OCI-LY7 (cell line): ENCODE measurements around the gene MICALL2. TPM values are rescaled to one million over a fixed set of nuclear protein-coding genes. Genes with fewer than 3 reads are reported as not detected.

Experiments used
- BruUV-seq: library from RNA; stranded (reverse); fragments of 400-500 nt; replicated peaks from 2 replicates; lab custom pipeline; 2021; lab: Mats Ljungman, UMichigan
- CTCF ChIA-PET: fragments of 300-600 bp; sonication (Branson Sonifier 250); formaldehyde crosslinking; loops from one replicate; lab custom pipeline; 2022; ENCODE audit warnings: antibody characterized with exemption; ENCODE audit not compliant: unreplicated experiment; lab: Charles Lee
- POLR2A ChIA-PET: fragments of 300-600 bp; sonication (Branson Sonifier 250); formaldehyde crosslinking; loops from one replicate; lab custom pipeline; 2022; ENCODE audit warnings: antibody characterized with exemption; lab: Charles Lee
- DNase-seq: peaks from one replicate; pipeline ENCODE4 v3.0.0-alpha.2; 2015; ENCODE audit warnings: low spot score
- H2AFZ ChIP-seq: fragments of 200-600 bp; sonication (generic), shearing (Covaris generic); 2 replicates; pipeline ENCODE4 v1.6.1; 2014; ENCODE audit warnings: mild to moderate bottlenecking, antibody characterized with exemption, low read length, moderate library complexity
- H3K27ac ChIP-seq: fragments of 200-600 bp; sonication (generic); 2 replicates; pipeline ENCODE4 v1.5.1; 2014; ENCODE audit warnings: mixed run types, low read depth, mild to moderate bottlenecking, moderate library complexity, low read length, inconsistent platforms; ENCODE audit not compliant: poor library complexity, severe bottlenecking
- H3K36me3 ChIP-seq: fragments of 200-600 bp; sonication (generic); 2 replicates; pipeline ENCODE4 v1.6.1; 2014; ENCODE audit warnings: mild to moderate bottlenecking, antibody characterized with exemption, low read length, moderate library complexity, mixed read lengths; ENCODE audit not compliant: insufficient read depth
- H3K4me1 ChIP-seq: fragments of 200-600 bp; sonication (generic); 2 replicates; pipeline ENCODE4 v1.5.1; 2014; ENCODE audit warnings: mild to moderate bottlenecking, low read length; ENCODE audit not compliant: insufficient read depth, poor library complexity, severe bottlenecking
- H3K4me2 ChIP-seq: fragments of 200-600 bp; sonication (generic); 2 replicates; pipeline ENCODE4 v1.6.1; 2014; ENCODE audit warnings: mild to moderate bottlenecking, low read length
- H3K4me3 ChIP-seq: fragments of 200-600 bp; sonication (generic); 2 replicates; pipeline ENCODE4 v1.5.1; 2014; ENCODE audit warnings: mild to moderate bottlenecking, low read depth, low read length; ENCODE audit not compliant: poor library complexity, severe bottlenecking
- H3K79me2 ChIP-seq: fragments of 200-600 bp; sonication (generic); 2 replicates; pipeline ENCODE4 v1.6.1; 2016; ENCODE audit warnings: low read depth, mild to moderate bottlenecking, low read length, moderate library complexity, mixed read lengths; ENCODE audit not compliant: insufficient read depth
- H3K9me2 ChIP-seq: fragments of 200-600 bp; sonication (generic); 2 replicates; pipeline ENCODE4 v1.6.1; 2016; ENCODE audit warnings: mild to moderate bottlenecking, low read length, mixed read lengths; ENCODE audit not compliant: insufficient read depth
- H3K9me3 ChIP-seq: fragments of 200-600 bp; sonication (generic); 2 replicates; pipeline ENCODE4 v1.6.1; 2014; ENCODE audit warnings: mild to moderate bottlenecking, mixed run types, low read length, mixed read lengths
- H4K20me1 ChIP-seq: fragments of 200-600 bp; sonication (generic); 2 replicates; pipeline ENCODE4 v1.6.1; 2014; ENCODE audit warnings: mild to moderate bottlenecking, antibody characterized with exemption, low read length, moderate library complexity, mixed read lengths; ENCODE audit not compliant: insufficient read depth
- CTCF ChIP-seq: fragments of 200-600 bp; sonication (generic); conservative IDR thresholded peaks from 2 replicates; pipeline ENCODE4 v1.5.1; 2014; ENCODE audit warnings: mild to moderate bottlenecking, antibody characterized with exemption, low read length, moderate library complexity, mixed read lengths
- EZH2phosphoT487 ChIP-seq: fragments of 200-600 bp; sonication (generic); IDR thresholded peaks from 2 replicates; pipeline ENCODE4 v1.6.1; 2018; ENCODE audit warnings: low read depth, borderline replicate concordance, mild to moderate bottlenecking, mixed run types, antibody characterized with exemption, low read length, moderate library complexity, mixed read lengths
- intact Hi-C: fragments of 100-400 bp; cut with micrococcal nuclease; formaldehyde crosslinking; loops from one replicate; pipeline ENCODE4 v1.10.0; 2022; ENCODE audit not compliant: unreplicated experiment
- total RNA-seq, 2 experiments: library from RNA; depleted of rRNA in 1 of 2; stranded (reverse); fragments of >200 nt in 1 of 2; shearing (Covaris generic) in 1 of 2; gene quantifications; 2 replicates each; pipeline ENCODE4 v1.2.3, GENCODE V29; 2014 to 2022

MICALL2 gene
- total RNA-seq, 2 experiments from 2014 or later, result 1.4 to 4.5 TPM

GRCh38 chr7:1392556-1392955 lies 66.7 kb downstream of the MICALL2 start:
- Histone ChIP-seq H3K79me2 (no peaks in the 10 kb centered on the region), H2AFZ (no peak overlapping the region), H3K4me3 (no peak overlapping the region), H3K4me2 (no peak overlapping the region), H3K27ac (no peak overlapping the region), H3K9me2 (no peaks in the 10 kb centered on the region), H3K36me3 (no peaks in the 10 kb centered on the region), H3K4me1 (no peaks in the 10 kb centered on the region), H3K9me3 (no peaks in the 10 kb centered on the region), H4K20me1 (no peaks in the 10 kb centered on the region)
- intact Hi-C loops, result no loop called here
- DNase-seq, result no peak
- ChIA-PET POLR2A (no interaction called here), CTCF (no interaction called here)
- TF ChIP-seq EZH2phosphoT487 (no peak), CTCF (no peak)
- no TSS peak for BruUV-seq

GRCh38 chr7:1391449-1391848 lies 67.8 kb downstream of the MICALL2 start:
- Histone ChIP-seq H3K9me3 (no peaks in the 10 kb centered on the region), H3K9me2 (no peaks in the 10 kb centered on the region), H3K4me1 (no peaks in the 10 kb centered on the region), H3K27ac (no peak overlapping the region), H3K79me2 (no peaks in the 10 kb centered on the region), H3K4me2 (no peak overlapping the region), H2AFZ (no peak overlapping the region), H3K4me3 (no peak overlapping the region), H3K36me3 (no peaks in the 10 kb centered on the region), H4K20me1 (no peaks in the 10 kb centered on the region)
- no peak for DNase-seq
- ChIA-PET POLR2A (no interaction called here), CTCF (no interaction called here)
- no peak for TF ChIP-seq EZH2phosphoT487
- no peak for TF ChIP-seq CTCF
- BruUV-seq, result no TSS peak
- intact Hi-C loops, result no loop called here

GRCh38 chr7:1388703-1389335 lies 70.5 kb downstream of the MICALL2 start:
- Histone ChIP-seq H3K79me2 (no peaks in the 10 kb centered on the region), H3K27ac (no peak overlapping the region), H4K20me1 (no peaks in the 10 kb centered on the region), H3K9me3 (no peaks in the 10 kb centered on the region), H3K4me3 (no peak overlapping the region), H3K9me2 (no peaks in the 10 kb centered on the region), H3K4me2 (no peak overlapping the region), H2AFZ (no peak overlapping the region), H3K4me1 (no peaks in the 10 kb centered on the region), H3K36me3 (no peaks in the 10 kb centered on the region)
- POLR2A ChIA-PET, result no interaction called here
- CTCF ChIA-PET, result no interaction called here
- TF ChIP-seq CTCF, result no peak
- TF ChIP-seq EZH2phosphoT487, result no peak
- no peak for DNase-seq
- intact Hi-C loops, result no loop called here
- no TSS peak for BruUV-seq
